PC-3 (cell line): ENCODE results near the gene CCDC59.

ENCODE experiments used
- EZH2 ChIP-seq: fragments of 300-600 bp; sonication (generic); IDR thresholded peaks from one replicate; pipeline ENCODE4 v1.6.1; 2017; ENCODE audit warnings: antibody characterized with exemption, mild to moderate bottlenecking, low read length; ENCODE audit not compliant: unreplicated experiment
- EZH2phosphoT487 ChIP-seq: fragments of 300-600 bp; sonication (generic); IDR thresholded peaks from 2 replicates; pipeline ENCODE4 v1.6.1; 2018; ENCODE audit warnings: mild to moderate bottlenecking, antibody characterized with exemption, low read length, borderline replicate concordance
- TF ChIP-seq, protein P1 (sequence below): fragments of 300-600 bp; sonication (generic); conservative IDR thresholded peaks from 2 replicates; pipeline ENCODE4 v1.5.1; 2017; ENCODE audit warnings: antibody characterized with exemption, low read depth, mild to moderate bottlenecking, low read length

DNA sequence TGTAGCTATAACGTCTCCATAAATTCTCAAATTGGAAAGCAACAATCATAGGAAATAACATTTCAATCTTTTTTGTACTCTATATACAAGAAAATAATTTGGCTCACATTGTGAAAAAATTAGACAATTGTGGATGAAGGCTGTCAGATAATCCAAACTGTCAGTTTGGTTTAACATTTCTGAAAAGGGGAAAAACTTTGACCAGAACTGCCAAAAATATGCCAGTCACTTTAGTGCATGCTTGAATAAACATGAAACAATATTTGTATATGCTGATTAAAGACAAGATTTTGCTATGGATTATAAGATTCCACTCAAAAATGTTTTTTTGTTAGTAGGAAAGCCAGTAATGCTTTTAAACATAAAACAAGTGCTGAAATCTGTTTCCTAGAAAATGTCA, 38.9 kb downstream of the CCDC59 start:
- TF ChIP-seq, protein P1, sequence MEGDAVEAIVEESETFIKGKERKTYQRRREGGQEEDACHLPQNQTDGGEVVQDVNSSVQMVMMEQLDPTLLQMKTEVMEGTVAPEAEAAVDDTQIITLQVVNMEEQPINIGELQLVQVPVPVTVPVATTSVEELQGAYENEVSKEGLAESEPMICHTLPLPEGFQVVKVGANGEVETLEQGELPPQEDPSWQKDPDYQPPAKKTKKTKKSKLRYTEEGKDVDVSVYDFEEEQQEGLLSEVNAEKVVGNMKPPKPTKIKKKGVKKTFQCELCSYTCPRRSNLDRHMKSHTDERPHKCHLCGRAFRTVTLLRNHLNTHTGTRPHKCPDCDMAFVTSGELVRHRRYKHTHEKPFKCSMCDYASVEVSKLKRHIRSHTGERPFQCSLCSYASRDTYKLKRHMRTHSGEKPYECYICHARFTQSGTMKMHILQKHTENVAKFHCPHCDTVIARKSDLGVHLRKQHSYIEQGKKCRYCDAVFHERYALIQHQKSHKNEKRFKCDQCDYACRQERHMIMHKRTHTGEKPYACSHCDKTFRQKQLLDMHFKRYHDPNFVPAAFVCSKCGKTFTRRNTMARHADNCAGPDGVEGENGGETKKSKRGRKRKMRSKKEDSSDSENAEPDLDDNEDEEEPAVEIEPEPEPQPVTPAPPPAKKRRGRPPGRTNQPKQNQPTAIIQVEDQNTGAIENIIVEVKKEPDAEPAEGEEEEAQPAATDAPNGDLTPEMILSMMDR = no peak
- TF ChIP-seq EZH2 (no peak), EZH2phosphoT487 (no peak)
